GM12878 (cell line): ENCODE measurements around the gene GOLGA2. TPM values are rescaled to one million over a fixed set of nuclear protein-coding genes. Genes with fewer than 3 reads are reported as not detected.
A peak's percentile ranks its signal among the peaks of the same experiment; 100 is the strongest.

Experiments used
- ATAC-seq: fragments of 200-7000 bp; cut with Tn5 transposase; 3 replicates; pipeline ENCODE4 v1.9.1; 2020; ENCODE audit warnings: mild to moderate bottlenecking, moderate library complexity
- BruUV-seq: library from RNA; stranded (reverse); fragments of 400-500 nt; replicated peaks from 2 replicates; lab custom pipeline; 2021; lab: Mats Ljungman, UMichigan
- CTCF ChIA-PET: fragments of 300-600 bp; sonication (Branson Sonifier 250); formaldehyde crosslinking; extraction: SDS; loops from one replicate; lab custom pipeline; 2021; ENCODE audit warnings: inconsistent platforms; lab: Yijun Ruan, JAX
- POLR2A ChIA-PET: fragments of 350-600 bp; formaldehyde crosslinking; extraction: SDS; loops from one replicate; lab custom pipeline; 2021; ENCODE audit warnings: inconsistent platforms; lab: Charles Lee
- RAD21 ChIA-PET: fragments of 300-600 bp; sonication (Branson Sonifier 250); formaldehyde crosslinking; loops from one replicate; lab custom pipeline; 2023; ENCODE audit warnings: antibody characterized with exemption; ENCODE audit not compliant: unreplicated experiment; lab: Charles Lee
- SMC1A ChIA-PET: fragments of 300-600 bp; sonication (Branson Sonifier 250); formaldehyde crosslinking; loops from one replicate; lab custom pipeline; 2023; ENCODE audit not compliant: unreplicated experiment, uncharacterized antibody; lab: Charles Lee
- DNase-seq: peaks from one replicate; pipeline ENCODE4 v3.0.0-alpha.2; 2011; ENCODE audit warnings: low read depth, low spot score
- FAIRE-seq: peaks from 3 replicates; lab custom pipeline; 2011; peaks lifted over from hg19 to GRCh38; lab: Jason Lieb, UNC
- H2AFZ ChIP-seq: 2 replicates; pipeline ENCODE4 v1.6.0; 2011; ENCODE audit warnings: low read depth, low read length, control low read depth; ENCODE audit not compliant: control insufficient read depth
- H3K27ac ChIP-seq: 2 replicates; pipeline ENCODE4 v1.5.1; 2011; ENCODE audit warnings: control low read depth; ENCODE audit not compliant: control insufficient read depth, insufficient read depth
- H3K27me3 ChIP-seq, 2 experiments: replicated peaks in 1 of 2; 2 replicates each; pipeline versions ENCODE4 v1.6.0 to v1.6.1; 2011; ENCODE audit warnings: low read length in 1 of 2; ENCODE audit not compliant: control insufficient read depth in 2 of 2, insufficient read depth in 2 of 2
- H3K36me3 ChIP-seq, 2 experiments: 2 replicates each; pipeline ENCODE4 v1.5.1; 2011; ENCODE audit warnings: low read length in 1 of 2; ENCODE audit not compliant: control insufficient read depth in 2 of 2, insufficient read depth in 2 of 2
- H3K4me1 ChIP-seq: 2 replicates; pipeline ENCODE4 v1.6.1; 2011; ENCODE audit warnings: mild to moderate bottlenecking, low read length, moderate library complexity, mixed read lengths; ENCODE audit not compliant: control insufficient read depth, insufficient read depth
- H3K4me2 ChIP-seq: 2 replicates; pipeline ENCODE4 v1.6.0; 2011; ENCODE audit warnings: control low read depth; ENCODE audit not compliant: control insufficient read depth, insufficient read depth
- H3K4me3 ChIP-seq: fragments of 200-600 bp; sonication (generic); 2 replicates; pipeline ENCODE4 v1.5.1; 2016
- H3K79me2 ChIP-seq: 2 replicates; pipeline ENCODE4 v1.6.0; 2011; ENCODE audit warnings: low read length; ENCODE audit not compliant: control insufficient read depth, insufficient read depth
- H3K9ac ChIP-seq: 2 replicates; pipeline ENCODE4 v1.8.0; 2011; ENCODE audit warnings: low read length, control low read depth, mixed read lengths; ENCODE audit not compliant: control insufficient read depth, insufficient read depth
- H3K9me3 ChIP-seq: replicated peaks from 3 replicates; pipeline ENCODE4 v1.5.1; 2011; ENCODE audit warnings: mild to moderate bottlenecking, low read length; ENCODE audit not compliant: control insufficient read depth, insufficient read depth
- H4K20me1 ChIP-seq: 2 replicates; pipeline ENCODE4 v1.6.0; 2011; ENCODE audit not compliant: control insufficient read depth, insufficient read depth
- BHLHE40 ChIP-seq, 2 experiments: fragments of 450-650 bp in 1 of 2; IDR thresholded peaks; 2 replicates each; pipeline ENCODE4 v1.6.1; 2011 to 2017; ENCODE audit warnings: low read depth in 2 of 2, borderline replicate concordance in 1 of 2, improper control_type of control experiment in 1 of 2, low read length in 1 of 2, mild to moderate bottlenecking in 1 of 2
- IKZF1 ChIP-seq: fragments of 450-650 bp; conservative IDR thresholded peaks from 2 replicates; pipeline ENCODE4 v1.6.1; 2017; ENCODE audit warnings: antibody characterized with exemption, mild to moderate bottlenecking
- IKZF2 ChIP-seq, 2 experiments: fragments of 450-650 bp; IDR thresholded peaks; 2 replicates each; pipeline ENCODE4 v1.6.1; 2017; ENCODE audit warnings: mild to moderate bottlenecking in 2 of 2, moderate library complexity in 2 of 2
- MEF2B ChIP-seq: fragments of 450-650 bp; IDR thresholded peaks from 2 replicates; pipeline ENCODE4 v1.6.1; 2018; ENCODE audit warnings: mild to moderate bottlenecking, moderate library complexity; ENCODE audit not compliant: partially characterized antibody, poor library complexity, severe bottlenecking
- MTA2 ChIP-seq: fragments of 450-650 bp; IDR thresholded peaks from 2 replicates; pipeline ENCODE4 v1.6.1; 2016; ENCODE audit warnings: low read depth, mild to moderate bottlenecking, moderate library complexity
- NR2F1 ChIP-seq: fragments of 450-650 bp; conservative IDR thresholded peaks from 2 replicates; pipeline ENCODE4 v1.6.1; 2017; ENCODE audit warnings: mild to moderate bottlenecking
- PAX8 ChIP-seq: fragments of 450-650 bp; IDR thresholded peaks from 2 replicates; pipeline ENCODE4 v1.6.1; 2017; ENCODE audit warnings: mild to moderate bottlenecking, moderate library complexity
- WGBS: methylation state at CpG from one replicate; pipeline ENCODE4 v1.1.6; 2016; ENCODE audit warnings: low lambda C conversion rate; ENCODE audit not compliant: insufficient replicate concordance, insufficient coverage; ENCODE audit errors: missing lambda C conversion rate; 5-methylcytosine and 5-hydroxymethylcytosine counted together
- in situ Hi-C: fragments of 300-500 bp; cut with MboI; formaldehyde crosslinking; loops from 9 replicates; pipeline ENCODE4 v1.14.3; 2018; ENCODE audit warnings: mixed read lengths
- intact Hi-C: fragments of 100-400 bp; cut with micrococcal nuclease; formaldehyde crosslinking; loops from one replicate; pipeline ENCODE4 v1.14.2; 2022; ENCODE audit not compliant: unreplicated experiment
- polyA plus RNA-seq, 11 experiments: library from polyadenylated mRNA; depleted of rRNA in 4 of 11; unstranded in 6 of 11; stranded (reverse) in 5 of 11; fragments of >200 nt; fragmentation: Nextera tagmentation in 4 of 11; fragmentation: Illumina TruSeq in 1 of 11; extraction: Ambion mirVana in 4 of 11; extraction: Trizol in 1 of 11; gene quantifications; 1 replicate in 1 of 11; 2 replicates in 10 of 11; pipeline versions ENCODE4 v1.2.1 to v1.2.3, GENCODE V29; 2011 to 2016; ENCODE audit warnings: inconsistent platforms in 2 of 11, missing spikeins in 2 of 11, low read depth in 1 of 11
- total RNA-seq, 4 experiments: library from RNA; depleted of rRNA in 3 of 4; stranded (reverse); fragments of >200 nt in 3 of 4; fragmentation: Illumina TruSeq in 1 of 4; extraction: Trizol in 1 of 4; gene quantifications; 2 replicates each; pipeline versions ENCODE4 v1.2.1 to v1.2.3, GENCODE V29; 2013 to 2021
- TF ChIP-seq, protein P1 (sequence below): IDR thresholded peaks from 2 replicates; pipeline ENCODE4 v1.6.1; 2011; ENCODE audit warnings: low read depth, low read length, improper control_type of control experiment, borderline replicate concordance
- TF ChIP-seq, protein P2 (sequence below): fragments of 450-650 bp; IDR thresholded peaks from 2 replicates; pipeline ENCODE4 v1.6.1; 2016; ENCODE audit warnings: mild to moderate bottlenecking

GOLGA2 gene
- total and polyA plus RNA-seq, 10 of the 15 experiments (the other 5 are each of a cell fraction or from before 2014, with no cell fraction given) = 5.9 to 32.6 (median 19.7) TPM

DNA sequence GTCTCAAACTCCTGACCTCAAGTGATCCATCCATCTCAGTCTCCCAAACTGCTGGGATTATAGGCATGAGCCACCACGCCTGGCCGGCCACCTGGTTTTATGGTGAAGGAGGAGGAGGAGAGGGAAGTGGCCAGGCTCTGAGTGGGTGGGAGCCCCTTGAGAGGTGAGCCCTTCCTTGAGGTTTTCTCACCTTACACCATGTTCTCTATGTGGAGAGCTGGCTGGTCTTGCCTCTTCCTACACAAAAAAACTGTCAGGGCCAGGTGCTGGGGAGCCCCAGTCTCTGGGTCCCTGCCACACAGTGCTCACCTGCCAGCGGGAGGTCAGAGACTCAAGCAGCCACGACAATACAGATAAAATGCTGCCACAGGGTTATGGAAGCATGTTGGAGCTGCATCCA is 18.3 kb upstream of the GOLGA2 start:
- CTCF ChIA-PET = interaction anchor here (0.7 to 1.8 kb wide), 5 partner anchors 48 to 126 kb away, joined by 3 to 10 read pairs (median 4); no protein-coding TSS in a partner anchor

More for the DNA sequence above, 18.3 kb upstream of the GOLGA2 start:
- 11% methylated on average over 4 of the region's 4 CpGs for WGBS
- H3K79me2 ChIP-seq = no peaks in the 10 kb centered on the region
- ChIA-PET SMC1A (interaction anchor here (1.4 to 4.2 kb wide), 2 partner anchors 47 to 118 kb away, joined by 4 to 23 read pairs; no protein-coding TSS in a partner anchor), RAD21 (interaction anchor here (0.7 to 1.9 kb wide), 3 partner anchors 47 to 167 kb away, joined by 3 to 13 read pairs (median 5); partner anchors contain the start of gene URM1), POLR2A (no interaction called here)
- H3K4me2 ChIP-seq = no peak overlapping the region
- no peak for ATAC-seq
- H3K9me3 ChIP-seq = no peaks in the 10 kb centered on the region
- no peak overlapping the region for H3K4me3 ChIP-seq
- H3K4me1 ChIP-seq = no peaks in the 10 kb centered on the region
- FAIRE-seq = no peak
- TF ChIP-seq BHLHE40 (IDR thresholded peaks at IDR 0.05; ENCODE audit: borderline replicate concordance in 1 of 2, low read depth in 2 of 2, low read length in 1 of 2) (peak in 1 of 2 experiments; percentile 25; a peak in 1 of 4 replicates), NR2F1 (0 out of 2 replicates have a peak, but pooled peaks have one; percentile 34), IKZF2 (IDR thresholded peaks at IDR 0.05) (peak; percentile 47 to 58; a peak in 2 of 4 replicates), MEF2B (peak; percentile 49), MTA2 (peak; percentile 51; the same call in 1 of the 2 replicates), IKZF1 (peak; percentile 82), PAX8 (no peak)
- TF ChIP-seq, protein P1, sequence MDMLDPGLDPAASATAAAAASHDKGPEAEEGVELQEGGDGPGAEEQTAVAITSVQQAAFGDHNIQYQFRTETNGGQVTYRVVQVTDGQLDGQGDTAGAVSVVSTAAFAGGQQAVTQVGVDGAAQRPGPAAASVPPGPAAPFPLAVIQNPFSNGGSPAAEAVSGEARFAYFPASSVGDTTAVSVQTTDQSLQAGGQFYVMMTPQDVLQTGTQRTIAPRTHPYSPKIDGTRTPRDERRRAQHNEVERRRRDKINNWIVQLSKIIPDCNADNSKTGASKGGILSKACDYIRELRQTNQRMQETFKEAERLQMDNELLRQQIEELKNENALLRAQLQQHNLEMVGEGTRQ = no peak
- TF ChIP-seq, protein P2, sequence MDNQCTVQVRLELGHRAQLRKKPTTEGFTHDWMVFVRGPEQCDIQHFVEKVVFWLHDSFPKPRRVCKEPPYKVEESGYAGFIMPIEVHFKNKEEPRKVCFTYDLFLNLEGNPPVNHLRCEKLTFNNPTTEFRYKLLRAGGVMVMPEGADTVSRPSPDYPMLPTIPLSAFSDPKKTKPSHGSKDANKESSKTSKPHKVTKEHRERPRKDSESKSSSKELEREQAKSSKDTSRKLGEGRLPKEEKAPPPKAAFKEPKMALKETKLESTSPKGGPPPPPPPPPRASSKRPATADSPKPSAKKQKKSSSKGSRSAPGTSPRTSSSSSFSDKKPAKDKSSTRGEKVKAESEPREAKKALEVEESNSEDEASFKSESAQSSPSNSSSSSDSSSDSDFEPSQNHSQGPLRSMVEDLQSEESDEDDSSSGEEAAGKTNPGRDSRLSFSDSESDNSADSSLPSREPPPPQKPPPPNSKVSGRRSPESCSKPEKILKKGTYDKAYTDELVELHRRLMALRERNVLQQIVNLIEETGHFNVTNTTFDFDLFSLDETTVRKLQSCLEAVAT = no peak
- intact Hi-C loops = no loop called here
- H4K20me1 ChIP-seq = no peaks in the 10 kb centered on the region
- DNase-seq = no peak
- in situ Hi-C loops = no loop called here
- no peaks in the 10 kb centered on the region for H3K27me3 ChIP-seq
- no peak overlapping the region for H2AFZ ChIP-seq
- no peaks in the 10 kb centered on the region for H3K36me3 ChIP-seq
- no TSS peak for BruUV-seq
- H3K9ac ChIP-seq = no peak overlapping the region
- H3K27ac ChIP-seq = no peak overlapping the region
